PC-3 (cell line): ENCODE data around the gene SEMA3F. TPM values are rescaled to one million over a fixed set of nuclear protein-coding genes. Genes with fewer than 3 reads are reported as not detected.

Source experiments
- ATAC-seq: fragments of 200-7000 bp; cut with Tn5 transposase; 2 replicates; pipeline ENCODE4 v1.9.1; 2020; ENCODE audit warnings: mild to moderate bottlenecking, moderate library complexity
- BruUV-seq: library from RNA; stranded (reverse); fragments of 400-500 nt; replicated peaks from 2 replicates; lab custom pipeline; 2021; lab: Mats Ljungman, UMichigan
- CTCF ChIA-PET: fragments of 300-600 bp; sonication (Branson Sonifier 250); formaldehyde crosslinking; loops from one replicate; lab custom pipeline; 2022; ENCODE audit warnings: antibody characterized with exemption; lab: Charles Lee
- POLR2A ChIA-PET: fragments of 300-600 bp; sonication (Branson Sonifier 250); formaldehyde crosslinking; loops from one replicate; lab custom pipeline; 2022; ENCODE audit warnings: antibody characterized with exemption; ENCODE audit not compliant: unreplicated experiment; lab: Charles Lee
- DNase-seq: peaks from one replicate; pipeline ENCODE4 v3.0.0-alpha.2; 2015
- H2AFZ ChIP-seq: fragments of 300-600 bp; sonication (generic); 2 replicates; pipeline ENCODE4 v1.6.0; 2016; ENCODE audit warnings: antibody characterized with exemption, low read length
- H3F3A ChIP-seq: fragments of 300-600 bp; sonication (generic); one replicate; pipeline ENCODE4 v1.6.0; 2017; ENCODE audit warnings: antibody characterized with exemption, low read length, control low read depth, mild to moderate bottlenecking; ENCODE audit not compliant: unreplicated experiment
- H3K27ac ChIP-seq: fragments of 300-600 bp; sonication (generic); 2 replicates; pipeline ENCODE4 v1.5.1; 2016; ENCODE audit warnings: mild to moderate bottlenecking, low read length
- H3K27me3 ChIP-seq: fragments of 300-600 bp; sonication (generic); 2 replicates; pipeline ENCODE4 v1.6.1; 2016; ENCODE audit warnings: low read length, mixed read lengths
- H3K36me3 ChIP-seq: fragments of 300-600 bp; sonication (generic); 2 replicates; pipeline ENCODE4 v1.6.1; 2016; ENCODE audit warnings: low read depth, mixed run types, low read length, mixed read lengths
- H3K4me1 ChIP-seq: fragments of 300-600 bp; sonication (generic); 2 replicates; pipeline ENCODE4 v1.5.1; 2016; ENCODE audit warnings: low read length; ENCODE audit not compliant: insufficient read depth
- H3K4me2 ChIP-seq: fragments of 300-600 bp; sonication (generic); 2 replicates; pipeline ENCODE4 v1.6.0; 2016; ENCODE audit warnings: low read length
- H3K4me3 ChIP-seq: fragments of 300-600 bp; sonication (generic); 2 replicates; pipeline ENCODE4 v1.5.1; 2016; ENCODE audit warnings: mild to moderate bottlenecking, low read length, mixed read lengths
- H3K79me2 ChIP-seq: fragments of 300-600 bp; sonication (generic); 2 replicates; pipeline ENCODE4 v1.6.1; 2017; ENCODE audit warnings: low read length, mixed read lengths
- H3K9ac ChIP-seq: fragments of 300-600 bp; sonication (generic); 2 replicates; pipeline ENCODE4 v1.6.0; 2016; ENCODE audit warnings: mild to moderate bottlenecking, low read length
- H3K9me2 ChIP-seq: fragments of 300-600 bp; sonication (generic); replicated peaks from 2 replicates; pipeline ENCODE4 v1.6.1; 2016; ENCODE audit warnings: mixed run types, low read length, mixed read lengths
- H3K9me3 ChIP-seq: fragments of 300-600 bp; sonication (generic); 2 replicates; pipeline ENCODE4 v1.6.1; 2016; ENCODE audit warnings: low read length, mixed read lengths
- H4K20me1 ChIP-seq: fragments of 300-600 bp; sonication (generic); 2 replicates; pipeline ENCODE4 v1.6.1; 2016; ENCODE audit warnings: low read length, mixed read lengths
- EZH2 ChIP-seq: fragments of 300-600 bp; sonication (generic); IDR thresholded peaks from one replicate; pipeline ENCODE4 v1.6.1; 2017; ENCODE audit warnings: antibody characterized with exemption, mild to moderate bottlenecking, low read length; ENCODE audit not compliant: unreplicated experiment
- EZH2phosphoT487 ChIP-seq: fragments of 300-600 bp; sonication (generic); IDR thresholded peaks from 2 replicates; pipeline ENCODE4 v1.6.1; 2018; ENCODE audit warnings: mild to moderate bottlenecking, antibody characterized with exemption, low read length, borderline replicate concordance
- intact Hi-C: fragments of 100-400 bp; cut with micrococcal nuclease; formaldehyde crosslinking; loops from 2 replicates; pipeline ENCODE4 v1.9.0; 2023
- total RNA-seq: library from RNA; depleted of rRNA; stranded (reverse); fragments of >200 nt; gene quantifications from 2 replicates; pipeline ENCODE4 v1.2.3, GENCODE V29; 2014
- TF ChIP-seq, protein P1 (sequence below): fragments of 300-600 bp; sonication (generic); conservative IDR thresholded peaks from 2 replicates; pipeline ENCODE4 v1.5.1; 2017; ENCODE audit warnings: antibody characterized with exemption, low read depth, mild to moderate bottlenecking, low read length

SEMA3F gene
- total RNA-seq, 1 experiment from 2014 or later: 50.5 TPM

DNA sequence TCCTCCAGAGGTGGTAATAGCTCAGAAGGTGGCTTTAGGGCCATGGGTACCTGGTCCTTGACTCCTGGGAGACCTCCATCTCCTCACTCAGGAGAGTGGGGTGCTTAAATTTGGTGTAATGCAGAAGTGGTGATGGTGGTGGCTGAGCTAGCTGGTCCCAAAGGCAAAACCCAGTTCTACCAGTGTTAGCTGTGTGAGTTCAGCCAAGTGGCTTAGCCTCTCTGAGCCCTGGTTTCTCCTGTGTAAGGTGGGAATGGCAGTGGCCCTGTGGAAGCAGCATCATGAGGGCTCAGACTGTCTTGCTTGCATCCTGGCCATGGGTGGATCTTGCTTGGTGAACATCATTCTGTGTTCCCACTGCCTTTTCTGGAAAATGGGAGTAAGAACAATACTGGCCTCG lies 9.4 kb downstream of the SEMA3F start:
- no peaks in the 10 kb centered on the region for H3K27me3 ChIP-seq
- H3K4me2 ChIP-seq: peak overlapping the region; percentile 66
- peaks cover 80% of the 10 kb centered on the region for H3K4me1 ChIP-seq
- TSS peak; percentile 13 for BruUV-seq
- no peaks in the 10 kb centered on the region for H3K9me2 ChIP-seq
- H4K20me1 ChIP-seq: no peaks in the 10 kb centered on the region
- H3K36me3 ChIP-seq: no peaks in the 10 kb centered on the region
- H3K9me3 ChIP-seq: no peaks in the 10 kb centered on the region
- ChIA-PET POLR2A (no interaction called here), CTCF (interaction anchor here (1.2 kb wide), 1 partner anchor 27 kb away, joined by 3 read pairs; the partner anchor contains the start of gene GNAT1)
- DNase-seq (no peak), ATAC-seq (no peak)
- H3K79me2 ChIP-seq: peaks cover 38% of the 10 kb centered on the region
- TF ChIP-seq EZH2: no peak
- TF ChIP-seq, protein P1, sequence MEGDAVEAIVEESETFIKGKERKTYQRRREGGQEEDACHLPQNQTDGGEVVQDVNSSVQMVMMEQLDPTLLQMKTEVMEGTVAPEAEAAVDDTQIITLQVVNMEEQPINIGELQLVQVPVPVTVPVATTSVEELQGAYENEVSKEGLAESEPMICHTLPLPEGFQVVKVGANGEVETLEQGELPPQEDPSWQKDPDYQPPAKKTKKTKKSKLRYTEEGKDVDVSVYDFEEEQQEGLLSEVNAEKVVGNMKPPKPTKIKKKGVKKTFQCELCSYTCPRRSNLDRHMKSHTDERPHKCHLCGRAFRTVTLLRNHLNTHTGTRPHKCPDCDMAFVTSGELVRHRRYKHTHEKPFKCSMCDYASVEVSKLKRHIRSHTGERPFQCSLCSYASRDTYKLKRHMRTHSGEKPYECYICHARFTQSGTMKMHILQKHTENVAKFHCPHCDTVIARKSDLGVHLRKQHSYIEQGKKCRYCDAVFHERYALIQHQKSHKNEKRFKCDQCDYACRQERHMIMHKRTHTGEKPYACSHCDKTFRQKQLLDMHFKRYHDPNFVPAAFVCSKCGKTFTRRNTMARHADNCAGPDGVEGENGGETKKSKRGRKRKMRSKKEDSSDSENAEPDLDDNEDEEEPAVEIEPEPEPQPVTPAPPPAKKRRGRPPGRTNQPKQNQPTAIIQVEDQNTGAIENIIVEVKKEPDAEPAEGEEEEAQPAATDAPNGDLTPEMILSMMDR: no peak
- TF ChIP-seq EZH2phosphoT487: no peak
- no peak overlapping the region for H2AFZ ChIP-seq
- intact Hi-C loops: no loop called here
- peak overlapping the region; percentile 99 for H3K27ac ChIP-seq
- no peaks in the 10 kb centered on the region for H3F3A ChIP-seq
- H3K9ac ChIP-seq: peak overlapping the region; percentile 87
- peak overlapping the region; percentile 16; the same call in 1 of the 2 replicates for H3K4me3 ChIP-seq

DNA sequence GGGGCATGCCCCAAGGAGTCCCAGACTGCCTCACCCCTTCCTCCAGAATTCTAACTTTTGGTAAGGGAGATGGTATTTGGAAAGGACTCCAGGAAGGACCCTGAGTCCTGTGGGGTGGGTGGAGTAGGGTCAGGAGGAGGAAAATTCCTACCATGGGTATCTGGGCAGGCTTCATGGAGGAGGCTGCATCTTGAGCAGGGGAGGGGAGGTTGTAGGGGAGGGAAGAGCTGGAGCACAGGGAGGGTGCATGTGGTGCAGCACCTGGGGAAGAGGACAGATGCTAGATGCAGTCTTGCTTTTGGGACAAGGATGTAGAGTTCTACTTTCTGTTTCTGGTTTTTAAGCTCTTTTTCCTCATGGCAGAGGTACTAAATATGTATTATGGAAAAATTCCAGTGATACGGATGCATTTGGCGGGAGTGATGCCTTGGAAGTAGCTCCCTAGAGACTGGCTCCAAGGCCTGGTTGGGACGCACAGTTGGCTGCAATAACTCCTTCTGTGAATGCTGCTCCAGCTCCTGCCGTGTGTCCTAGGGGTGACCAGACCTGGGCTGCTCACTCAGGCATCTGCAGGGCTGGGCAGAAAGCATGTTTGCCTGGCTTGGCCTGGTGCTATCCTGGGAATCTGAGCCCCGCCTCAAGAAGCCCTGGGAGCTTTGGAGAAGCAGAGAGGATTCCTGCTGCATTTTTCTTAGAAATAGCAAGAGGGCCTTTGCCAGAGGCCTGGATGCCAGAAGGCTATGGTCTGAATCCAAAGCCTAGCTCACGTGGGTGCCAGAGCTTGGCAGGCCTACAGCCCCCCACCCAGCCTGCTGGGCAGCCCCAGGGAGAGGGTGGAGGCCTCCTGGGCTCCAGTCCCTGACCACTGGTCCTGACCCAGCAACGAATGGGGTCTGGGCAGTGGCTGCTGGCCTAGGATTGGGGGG lies 10.1 kb downstream of the SEMA3F start:
- DNase-seq (peak; percentile 63), ATAC-seq (peak; percentile 23)
- H3F3A ChIP-seq: no peaks in the 10 kb centered on the region
- no peaks in the 10 kb centered on the region for H3K36me3 ChIP-seq
- intact Hi-C loops: no loop called here
- H3K27ac ChIP-seq: peak overlapping the region; percentile 99
- no peak for TF ChIP-seq EZH2
- TF ChIP-seq, protein P1: no peak
- TF ChIP-seq EZH2phosphoT487: no peak
- H3K4me3 ChIP-seq: no peak overlapping the region
- H3K9ac ChIP-seq: peak overlapping the region; percentile 87
- H4K20me1 ChIP-seq: no peaks in the 10 kb centered on the region
- no peaks in the 10 kb centered on the region for H3K9me3 ChIP-seq
- ChIA-PET CTCF (interaction anchor here (0.7 to 1.3 kb wide), 2 partner anchors 9 to 11 kb away, joined by 5 to 6 read pairs; no protein-coding TSS in a partner anchor), POLR2A (interaction anchor here (0.6 kb wide), 5 partner anchors 8 to 95 kb away, joined by 3 to 8 read pairs (median 4); no protein-coding TSS in a partner anchor)
- BruUV-seq: no TSS peak
- H3K9me2 ChIP-seq: no peaks in the 10 kb centered on the region
- no peaks in the 10 kb centered on the region for H3K27me3 ChIP-seq
- H3K79me2 ChIP-seq: peaks cover 45% of the 10 kb centered on the region
- peak overlapping the region; percentile 66 for H3K4me2 ChIP-seq
- H2AFZ ChIP-seq: no peak overlapping the region
- H3K4me1 ChIP-seq: peaks cover 87% of the 10 kb centered on the region
